Nephron (organoid): ENCODE data around the gene TUFT1.

Source experiments
- H3K27ac Mint-ChIP-seq, 3 experiments: 2 replicates each; pipeline ENCODE4 v1.8.0; 2020; ENCODE audit warnings: mixed read lengths in 3 of 3, mild to moderate bottlenecking in 2 of 3, moderate library complexity in 1 of 3
- H3K27me3 Mint-ChIP-seq: 2 replicates; pipeline ENCODE4 v1.8.0; 2021; ENCODE audit warnings: low read depth, mild to moderate bottlenecking, moderate library complexity, mixed read lengths
- H3K36me3 Mint-ChIP-seq: 2 replicates; pipeline ENCODE4 v1.8.0; 2020; ENCODE audit warnings: low read depth, mixed read lengths
- H3K4me1 Mint-ChIP-seq: 2 replicates; pipeline ENCODE4 v1.8.0; 2020; ENCODE audit warnings: mixed read lengths
- H3K4me3 Mint-ChIP-seq, 3 experiments: 2 replicates each; pipeline ENCODE4 v1.8.0; 2020; ENCODE audit warnings: mild to moderate bottlenecking in 3 of 3, mixed read lengths in 3 of 3, moderate library complexity in 2 of 3
- H3K9me3 Mint-ChIP-seq: 2 replicates; pipeline ENCODE4 v1.8.0; 2020; ENCODE audit warnings: mixed read lengths
- TF ChIP-seq, protein P1 (sequence below), 3 experiments: fragments of 200-600 bp; sonication (generic); IDR thresholded peaks; one replicate each; pipeline ENCODE4 v1.5.0; 2021; ENCODE audit warnings: antibody characterized with exemption in 3 of 3; ENCODE audit not compliant: unreplicated experiment in 3 of 3

Gene TUFT1

GRCh38 chr1:151563376-151563775, 23.3 kb downstream of the TUFT1 start:
- Mint-ChIP-seq H3K4me3 (no peak overlapping the region), H3K27me3 (peaks cover 3% of the 10 kb centered on the region), H3K9me3 (no peaks in the 10 kb centered on the region), H3K36me3 (no peaks in the 10 kb centered on the region), H3K4me1 (no peaks in the 10 kb centered on the region), H3K27ac (no peak overlapping the region)
- TF ChIP-seq, protein P1, sequence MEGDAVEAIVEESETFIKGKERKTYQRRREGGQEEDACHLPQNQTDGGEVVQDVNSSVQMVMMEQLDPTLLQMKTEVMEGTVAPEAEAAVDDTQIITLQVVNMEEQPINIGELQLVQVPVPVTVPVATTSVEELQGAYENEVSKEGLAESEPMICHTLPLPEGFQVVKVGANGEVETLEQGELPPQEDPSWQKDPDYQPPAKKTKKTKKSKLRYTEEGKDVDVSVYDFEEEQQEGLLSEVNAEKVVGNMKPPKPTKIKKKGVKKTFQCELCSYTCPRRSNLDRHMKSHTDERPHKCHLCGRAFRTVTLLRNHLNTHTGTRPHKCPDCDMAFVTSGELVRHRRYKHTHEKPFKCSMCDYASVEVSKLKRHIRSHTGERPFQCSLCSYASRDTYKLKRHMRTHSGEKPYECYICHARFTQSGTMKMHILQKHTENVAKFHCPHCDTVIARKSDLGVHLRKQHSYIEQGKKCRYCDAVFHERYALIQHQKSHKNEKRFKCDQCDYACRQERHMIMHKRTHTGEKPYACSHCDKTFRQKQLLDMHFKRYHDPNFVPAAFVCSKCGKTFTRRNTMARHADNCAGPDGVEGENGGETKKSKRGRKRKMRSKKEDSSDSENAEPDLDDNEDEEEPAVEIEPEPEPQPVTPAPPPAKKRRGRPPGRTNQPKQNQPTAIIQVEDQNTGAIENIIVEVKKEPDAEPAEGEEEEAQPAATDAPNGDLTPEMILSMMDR (IDR thresholded peaks at IDR 0.05; ENCODE audit: unreplicated experiment in 3 of 3) = no peak

DNA sequence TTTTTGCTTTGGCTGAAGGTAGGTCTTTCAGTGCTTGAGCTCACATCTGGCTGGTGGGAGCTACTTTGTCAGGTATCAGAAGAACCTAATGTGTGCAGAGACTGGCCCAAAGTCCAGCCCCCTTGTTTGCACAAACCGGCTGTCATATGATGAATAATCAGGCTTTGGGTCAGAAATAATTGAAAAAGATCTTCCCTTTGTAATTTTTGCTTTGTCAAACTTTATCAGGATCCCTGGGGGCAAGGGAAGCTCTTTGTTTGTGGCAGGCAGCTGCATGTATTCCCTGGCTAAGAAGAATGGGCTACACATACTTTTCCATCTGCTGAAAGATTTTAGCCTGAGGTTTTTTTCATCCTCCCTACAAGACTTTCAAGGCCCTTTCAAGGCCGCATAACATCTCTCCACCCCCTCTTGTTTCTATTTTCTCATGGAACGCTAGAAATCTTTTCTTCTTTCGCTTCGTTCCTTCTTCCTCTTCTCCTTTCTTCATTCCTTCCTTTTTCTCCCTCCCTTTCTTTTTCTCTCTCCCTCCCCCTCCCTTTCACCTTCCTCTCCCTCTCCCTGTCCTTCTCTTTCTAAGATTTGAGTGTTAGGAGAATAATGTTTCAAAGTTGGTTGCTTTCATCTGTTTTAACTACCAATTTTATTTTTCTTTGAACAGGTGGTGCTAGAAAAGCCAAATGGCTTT, 25.5 kb downstream of the TUFT1 start:
- Mint-ChIP-seq H3K9me3 (no peaks in the 10 kb centered on the region), H3K4me3 (no peak overlapping the region)
- TF ChIP-seq, protein P1 (IDR thresholded peaks at IDR 0.05; ENCODE audit: unreplicated experiment in 3 of 3) = no peak

GRCh38 chr1:151568626-151569088, 28.5 kb downstream of the TUFT1 start:
- TF ChIP-seq, protein P1 (IDR thresholded peaks at IDR 0.05; ENCODE audit: unreplicated experiment in 3 of 3) = no peak
- Mint-ChIP-seq H3K4me3 (no peak overlapping the region), H3K4me1 (no peaks in the 10 kb centered on the region), H3K27me3 (no peaks in the 10 kb centered on the region), H3K36me3 (peaks cover 8% of the 10 kb centered on the region), H3K9me3 (no peaks in the 10 kb centered on the region), H3K27ac (no peak overlapping the region)

More for the DNA sequence above, 25.5 kb downstream of the TUFT1 start:
- Mint-ChIP-seq H3K27ac (no peak overlapping the region), H3K27me3 (peaks cover 3% of the 10 kb centered on the region), H3K4me1 (no peaks in the 10 kb centered on the region), H3K36me3 (peaks cover 3% of the 10 kb centered on the region)

DNA sequence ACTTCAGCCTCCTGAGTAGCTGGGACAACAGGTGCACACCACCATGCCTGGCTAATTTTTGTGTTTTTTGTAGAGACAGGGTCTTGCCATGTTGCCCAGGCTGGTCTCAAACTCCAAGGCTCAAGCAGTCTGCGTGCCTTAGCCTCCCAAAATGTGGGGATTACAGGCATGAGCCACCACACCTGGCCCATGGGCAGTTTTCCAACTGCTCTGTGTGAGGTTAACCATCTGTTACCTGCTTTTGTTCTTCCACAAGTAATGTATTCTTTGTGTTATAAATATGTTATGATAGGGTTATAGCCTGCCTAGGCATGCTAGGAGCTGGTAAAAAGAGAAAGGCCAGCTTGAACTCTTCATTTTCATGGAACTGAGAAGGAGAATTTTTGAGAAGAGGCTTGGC, 30.7 kb downstream of the TUFT1 start:
- Mint-ChIP-seq H3K4me1 (no peaks in the 10 kb centered on the region), H3K9me3 (no peaks in the 10 kb centered on the region), H3K36me3 (peaks cover 14% of the 10 kb centered on the region), H3K27me3 (no peaks in the 10 kb centered on the region), H3K27ac (no peak overlapping the region), H3K4me3 (no peak overlapping the region)
- TF ChIP-seq, protein P1 (IDR thresholded peaks at IDR 0.05; ENCODE audit: unreplicated experiment in 3 of 3) = no peak

DNA sequence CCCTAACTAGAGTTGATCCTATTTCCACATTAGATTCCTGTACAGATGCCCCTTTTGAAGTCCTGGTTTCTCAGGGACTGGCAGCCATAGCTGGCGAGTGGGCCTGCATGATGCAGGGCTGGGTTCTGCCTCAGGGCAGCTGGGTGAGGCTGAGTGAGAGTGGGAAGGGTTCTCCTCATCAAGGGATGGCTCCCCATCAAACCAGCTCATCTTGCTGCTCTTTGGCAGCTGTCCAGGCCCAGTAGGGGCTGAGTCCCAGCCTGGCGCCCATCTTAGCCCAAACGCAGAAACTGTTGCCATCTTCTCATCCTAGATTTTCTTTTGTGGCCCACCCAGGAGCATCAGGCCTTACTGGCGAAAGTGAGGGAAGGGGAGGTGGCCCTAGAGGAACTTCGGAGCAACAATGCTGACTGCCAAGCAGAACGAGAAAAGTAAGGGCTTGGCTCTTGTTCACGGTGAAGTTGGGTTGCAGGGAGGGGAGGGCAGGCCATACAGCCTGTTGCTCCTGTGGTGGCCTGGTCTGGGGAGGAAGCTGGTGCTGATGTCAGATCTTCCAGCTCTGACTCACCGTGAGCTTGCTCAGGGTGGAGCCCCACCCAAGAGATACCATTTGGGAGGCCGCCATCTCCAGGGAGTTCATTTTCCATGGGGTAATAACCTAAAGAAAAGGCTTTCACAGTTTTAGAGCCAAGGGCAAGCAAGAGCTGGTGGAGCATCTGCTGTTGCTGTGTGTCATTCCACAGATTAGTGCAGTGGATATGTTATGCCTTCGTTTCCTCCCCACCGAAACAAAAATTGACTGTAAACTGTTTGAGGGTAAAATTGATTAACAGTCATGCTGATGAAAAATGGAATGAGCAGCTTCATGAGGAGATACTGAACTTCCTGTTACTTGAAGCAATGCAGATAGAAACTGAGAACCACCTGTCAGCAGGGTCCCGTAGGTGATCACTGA, 34.7 kb downstream of the TUFT1 start:
- H3K27ac Mint-ChIP-seq = no peak overlapping the region
- no peaks in the 10 kb centered on the region for H3K27me3 Mint-ChIP-seq
- TF ChIP-seq, protein P1 (IDR thresholded peaks at IDR 0.05; ENCODE audit: unreplicated experiment in 3 of 3) = no peak
- H3K4me3 Mint-ChIP-seq = no peak overlapping the region
- no peaks in the 10 kb centered on the region for H3K4me1 Mint-ChIP-seq
- no peaks in the 10 kb centered on the region for H3K9me3 Mint-ChIP-seq
- H3K36me3 Mint-ChIP-seq = peaks cover 18% of the 10 kb centered on the region
